ENCODE measurements around the gene CYS1.

The CYS1 gene

GRCh38 chr2:10009271-10009810 lies 70.9 kb downstream of the CYS1 start:
- Histone ChIP-seq H3K36me3 (ENCODE audit: control insufficient read depth in 1 of 2, insufficient read depth in 2 of 2, low read length in 2 of 2) (no peaks in the 10 kb centered on the region), H3K9me3 (ENCODE audit: control insufficient read depth in 1 of 2, low read length in 2 of 2) (no peaks in the 10 kb centered on the region), H3K9ac (ENCODE audit: low read depth in 1 of 2, low read length in 2 of 2) (no peak overlapping the region), H3K4me1 (ENCODE audit: control insufficient read depth in 1 of 2, insufficient read depth in 2 of 2, low read length in 2 of 2) (peaks cover 14 to 19% of the 10 kb centered on the region in 2 donors), H3K27me3 (ENCODE audit: control insufficient read depth in 1 of 2, insufficient read depth in 2 of 2, low read length in 2 of 2) (no peaks in the 10 kb centered on the region), H3K27ac (ENCODE audit: low read depth, low read length) (no peak overlapping the region), H3K4me3 (ENCODE audit: low read depth in 1 of 2, low read length in 2 of 2) (no peak overlapping the region)

DNA sequence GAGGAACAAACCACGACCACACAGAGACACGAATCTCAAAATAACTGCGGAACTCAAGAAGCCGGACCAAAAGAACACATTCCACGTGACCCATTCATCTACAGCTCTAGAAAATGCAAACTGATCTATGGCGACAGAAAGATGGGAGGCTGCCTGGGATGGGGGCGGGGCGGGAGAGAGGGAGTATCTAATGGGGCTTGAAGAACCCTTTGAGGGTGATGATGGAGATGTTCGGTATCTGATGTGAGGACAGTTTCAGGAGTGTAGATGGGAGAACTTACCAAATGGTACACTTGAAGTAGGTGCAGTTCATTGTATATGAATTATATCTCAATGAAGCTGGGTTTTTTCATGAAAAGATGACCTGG lies 71.4 kb downstream of the CYS1 start:
- H3K4me1 ChIP-seq (ENCODE audit: control insufficient read depth in 1 of 2, insufficient read depth in 2 of 2, low read length in 2 of 2): peaks cover 14 to 19% of the 10 kb centered on the region in 2 donors
- H3K27ac ChIP-seq (ENCODE audit: low read depth, low read length): no peak overlapping the region
- no peaks in the 10 kb centered on the region for H3K36me3 ChIP-seq (ENCODE audit: control insufficient read depth in 1 of 2, insufficient read depth in 2 of 2, low read length in 2 of 2)
- no peak overlapping the region for H3K9ac ChIP-seq (ENCODE audit: low read depth in 1 of 2, low read length in 2 of 2)
- no peaks in the 10 kb centered on the region for H3K9me3 ChIP-seq (ENCODE audit: control insufficient read depth in 1 of 2, low read length in 2 of 2)
- H3K27me3 ChIP-seq (ENCODE audit: control insufficient read depth in 1 of 2, insufficient read depth in 2 of 2, low read length in 2 of 2): no peaks in the 10 kb centered on the region
- H3K4me3 ChIP-seq (ENCODE audit: low read depth in 1 of 2, low read length in 2 of 2): no peak overlapping the region

- Histone ChIP-seq H3K36me3 (ENCODE audit: control insufficient read depth in 1 of 2, insufficient read depth in 2 of 2, low read length in 2 of 2) (no peaks in the 10 kb centered on the region), H3K9ac (ENCODE audit: low read depth in 1 of 2, low read length in 2 of 2) (no peak overlapping the region), H3K27me3 (ENCODE audit: control insufficient read depth in 1 of 2, insufficient read depth in 2 of 2, low read length in 2 of 2) (no peaks in the 10 kb centered on the region), H3K4me1 (ENCODE audit: control insufficient read depth in 1 of 2, insufficient read depth in 2 of 2, low read length in 2 of 2) (peaks cover 14 to 19% of the 10 kb centered on the region in 2 donors), H3K9me3 (ENCODE audit: control insufficient read depth in 1 of 2, low read length in 2 of 2) (no peaks in the 10 kb centered on the region), H3K4me3 (ENCODE audit: low read depth in 1 of 2, low read length in 2 of 2) (no peak overlapping the region), H3K27ac (ENCODE audit: low read depth, low read length) (no peak overlapping the region)
Measured at GRCh38 chr2:10007921-10008808, 72.0 kb downstream of the CYS1 start.

DNA sequence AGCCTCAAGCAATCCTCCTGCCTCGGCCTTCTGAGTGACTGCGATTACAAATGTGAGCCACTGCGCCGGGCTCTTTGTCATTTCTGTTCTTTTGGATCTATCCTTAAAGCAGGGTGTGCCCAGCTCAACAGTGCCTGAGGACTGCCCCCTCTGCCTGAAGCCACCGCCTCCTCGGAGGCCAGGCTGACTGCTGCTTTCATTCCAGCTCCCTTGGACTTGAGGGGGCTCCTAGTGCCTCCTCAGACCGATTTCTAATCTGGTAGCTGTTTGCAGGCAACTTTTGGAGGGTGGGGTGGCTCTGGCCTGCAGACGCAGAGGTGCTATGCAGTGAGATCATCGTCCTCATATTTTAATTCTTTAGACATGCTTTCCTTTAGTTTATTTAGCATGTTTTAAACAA lies 72.8 kb downstream of the CYS1 start:
- no peaks in the 10 kb centered on the region for H3K36me3 ChIP-seq (ENCODE audit: control insufficient read depth in 1 of 2, insufficient read depth in 2 of 2, low read length in 2 of 2)
- no peaks in the 10 kb centered on the region for H3K27me3 ChIP-seq (ENCODE audit: control insufficient read depth in 1 of 2, insufficient read depth in 2 of 2, low read length in 2 of 2)
- no peak overlapping the region for H3K27ac ChIP-seq (ENCODE audit: low read depth, low read length)
- H3K9ac ChIP-seq (ENCODE audit: low read depth in 1 of 2, low read length in 2 of 2): no peak overlapping the region
- H3K4me1 ChIP-seq (ENCODE audit: control insufficient read depth in 1 of 2, insufficient read depth in 2 of 2, low read length in 2 of 2): peaks cover 14 to 19% of the 10 kb centered on the region in 2 donors
- no peaks in the 10 kb centered on the region for H3K9me3 ChIP-seq (ENCODE audit: control insufficient read depth in 1 of 2, low read length in 2 of 2)
- H3K4me3 ChIP-seq (ENCODE audit: low read depth in 1 of 2, low read length in 2 of 2): no peak overlapping the region

All from duodenal mucosa (tissue), 2 donors.